IMR-90 (cell line): ENCODE data around the gene FAM240A. TPM values are rescaled to one million over a fixed set of nuclear protein-coding genes. Genes with fewer than 3 reads are reported as not detected.

Experiments
- ATAC-seq: fragments of 200-7000 bp; cut with Tn5 transposase; 2 replicates; pipeline ENCODE4 v1.9.1; 2020; ENCODE audit warnings: low read depth, mild to moderate bottlenecking, moderate library complexity
- BruUV-seq: library from RNA; stranded (reverse); fragments of 400-500 nt; replicated peaks from 2 replicates; lab custom pipeline; 2021; lab: Mats Ljungman, UMichigan
- CTCF ChIA-PET: fragments of 300-600 bp; formaldehyde crosslinking; extraction: SDS; loops from one replicate; lab custom pipeline; 2021; ENCODE audit warnings: antibody characterized with exemption; lab: Yijun Ruan, JAX
- POLR2A ChIA-PET: fragments of 300-600 bp; sonication (Branson Sonifier 250); formaldehyde crosslinking; loops from one replicate; lab custom pipeline; 2022; ENCODE audit warnings: antibody characterized with exemption; ENCODE audit not compliant: unreplicated experiment; lab: Charles Lee
- DNase-seq: peaks from one replicate; pipeline ENCODE4 v3.0.0; 2013
- H2AFZ ChIP-seq: replicated peaks from 2 replicates; pipeline ENCODE3; 2013; ENCODE audit warnings: low read length, mild to moderate bottlenecking; ENCODE audit not compliant: poor library complexity
- H2AK5ac ChIP-seq: 2 replicates; pipeline ENCODE4 v1.6.1; 2013; ENCODE audit warnings: low read depth, low read length, inconsistent platforms
- H2AK9ac ChIP-seq: replicated peaks from 2 replicates; pipeline ENCODE3; 2013; ENCODE audit warnings: mild to moderate bottlenecking, low read depth, low read length, moderate library complexity; ENCODE audit not compliant: poor library complexity
- H2BK120ac ChIP-seq: 2 replicates; pipeline ENCODE4 v1.6.1; 2013; ENCODE audit warnings: low read depth, low read length, inconsistent platforms
- H2BK15ac ChIP-seq: 3 replicates; pipeline ENCODE4 v1.6.1; 2013; ENCODE audit warnings: low read depth, low read length, inconsistent platforms
- H2BK20ac ChIP-seq: 2 replicates; pipeline ENCODE4 v1.6.1; 2013; ENCODE audit warnings: low read depth, mild to moderate bottlenecking, inconsistent platforms, low read length, moderate library complexity
- H2BK5ac ChIP-seq: 2 replicates; pipeline ENCODE4 v1.6.1; 2013; ENCODE audit warnings: mild to moderate bottlenecking, low read depth, low read length, inconsistent platforms; ENCODE audit not compliant: poor library complexity, severe bottlenecking
- H3K14ac ChIP-seq: replicated peaks from 2 replicates; pipeline ENCODE4 v1.6.1; 2013; ENCODE audit warnings: low read depth, low read length, inconsistent platforms
- H3K18ac ChIP-seq: 2 replicates; pipeline ENCODE4 v1.6.1; 2013; ENCODE audit warnings: low read depth, low read length, control low read depth
- H3K23ac ChIP-seq: 2 replicates; pipeline ENCODE4 v1.6.1; 2013; ENCODE audit warnings: low read depth, low read length, inconsistent platforms
- H3K27ac ChIP-seq: 2 replicates; pipeline ENCODE4 v1.5.1; 2013; ENCODE audit warnings: mild to moderate bottlenecking, control low read depth, low read length; ENCODE audit not compliant: insufficient read depth
- H3K27me3 ChIP-seq: 2 replicates; pipeline ENCODE4 v1.6.1; 2013; ENCODE audit warnings: low read length; ENCODE audit not compliant: control insufficient read depth, insufficient read depth
- H3K36me3 ChIP-seq: 2 replicates; pipeline ENCODE4 v1.6.1; 2013; ENCODE audit warnings: low read length, mixed read lengths; ENCODE audit not compliant: control insufficient read depth, insufficient read depth
- H3K4ac ChIP-seq: 2 replicates; pipeline ENCODE4 v1.6.1; 2013; ENCODE audit warnings: low read depth, low read length, inconsistent platforms
- H3K4me1 ChIP-seq: 2 replicates; pipeline ENCODE4 v1.6.1; 2013; ENCODE audit warnings: low read length, mixed read lengths; ENCODE audit not compliant: control insufficient read depth, insufficient read depth
- H3K4me2 ChIP-seq: 2 replicates; pipeline ENCODE4 v1.6.1; 2013; ENCODE audit warnings: low read depth, mild to moderate bottlenecking, control low read depth, low read length, moderate library complexity
- H3K4me3 ChIP-seq: 2 replicates; pipeline ENCODE4 v1.5.1; 2013; ENCODE audit warnings: low read depth, mild to moderate bottlenecking, control low read depth, low read length, moderate library complexity; ENCODE audit not compliant: insufficient read depth
- H3K56ac ChIP-seq: 2 replicates; pipeline ENCODE4 v1.6.1; 2013; ENCODE audit warnings: low read length, inconsistent platforms; ENCODE audit not compliant: insufficient read depth; ENCODE audit errors: extremely low read depth
- H3K79me1 ChIP-seq, 2 experiments: 2 replicates each; pipeline ENCODE4 v1.6.1; 2013; ENCODE audit warnings: low read length in 2 of 2, inconsistent platforms in 1 of 2, low read depth in 1 of 2
- H3K9ac ChIP-seq: 2 replicates; pipeline ENCODE4 v1.6.1; 2013; ENCODE audit warnings: low read depth, low read length, control low read depth
- H3K9me1 ChIP-seq: 2 replicates; pipeline ENCODE4 v1.6.1; 2013; ENCODE audit warnings: low read length, inconsistent platforms; ENCODE audit not compliant: insufficient read depth
- H3K9me3 ChIP-seq: 2 replicates; pipeline ENCODE4 v1.6.1; 2013; ENCODE audit warnings: low read length; ENCODE audit not compliant: control insufficient read depth, insufficient read depth
- H4K20me1 ChIP-seq: 2 replicates; pipeline ENCODE4 v1.6.1; 2013; ENCODE audit warnings: low read length, inconsistent platforms; ENCODE audit not compliant: insufficient read depth
- H4K5ac ChIP-seq: 2 replicates; pipeline ENCODE4 v1.6.1; 2013; ENCODE audit warnings: mild to moderate bottlenecking, low read depth, low read length, control low read depth
- H4K8ac ChIP-seq, 2 experiments: 2 replicates each; pipeline ENCODE4 v1.6.1; 2013; ENCODE audit warnings: low read depth in 2 of 2, low read length in 2 of 2, control low read depth in 1 of 2, inconsistent platforms in 1 of 2
- H4K91ac ChIP-seq: 2 replicates; pipeline ENCODE4 v1.6.1; 2013; ENCODE audit warnings: low read depth, low read length, inconsistent platforms; ENCODE audit not compliant: insufficient read depth
- FOS ChIP-seq: fragments of 150-350 bp; IDR thresholded peaks from 2 replicates; pipeline ENCODE4 v1.6.1; 2016; ENCODE audit warnings: low read depth, low read length
- WGBS, 2 experiments: methylation state at CpG; one replicate each; pipeline versions ENCODE4 v1.1.5 to v1.1.7; 2013; ENCODE audit warnings: missing lambda C conversion rate in 2 of 2; ENCODE audit not compliant: insufficient read length in 1 of 2; ENCODE audit errors: extremely low coverage in 2 of 2; 5-methylcytosine and 5-hydroxymethylcytosine counted together
- dilution Hi-C: fragments of 300-500 bp; cut with HindIII; formaldehyde crosslinking; loops from one replicate; pipeline ENCODE4 v1.14.3; 2018; ENCODE audit warnings: low sequenced_read_pairs; ENCODE audit not compliant: unreplicated experiment
- in situ Hi-C: fragments of 300-500 bp; cut with MboI; formaldehyde crosslinking; loops from 3 replicates; pipeline ENCODE4 v1.14.3; 2019; ENCODE audit warnings: low sequenced_read_pairs, inconsistent platforms, mixed read lengths
- intact Hi-C: fragments of 100-400 bp; cut with micrococcal nuclease; formaldehyde crosslinking; loops from 2 replicates; pipeline ENCODE4 v1.10.0; 2022
- polyA plus RNA-seq, 3 experiments: library from polyadenylated mRNA; depleted of rRNA; stranded (reverse); fragments of >200 nt; gene quantifications; 2 replicates each; pipeline ENCODE4 v1.2.3, GENCODE V29; 2012; ENCODE audit warnings: low replicate concordance in 1 of 3
- total RNA-seq: library from RNA; depleted of rRNA; stranded (reverse); fragments of >200 nt; gene quantifications from 2 replicates; pipeline ENCODE4 v1.2.3, GENCODE V29; 2012

FAM240A gene
- total and polyA plus RNA-seq, 2 of the 4 experiments (the other 2 are of a cell fraction), result not detected

DNA sequence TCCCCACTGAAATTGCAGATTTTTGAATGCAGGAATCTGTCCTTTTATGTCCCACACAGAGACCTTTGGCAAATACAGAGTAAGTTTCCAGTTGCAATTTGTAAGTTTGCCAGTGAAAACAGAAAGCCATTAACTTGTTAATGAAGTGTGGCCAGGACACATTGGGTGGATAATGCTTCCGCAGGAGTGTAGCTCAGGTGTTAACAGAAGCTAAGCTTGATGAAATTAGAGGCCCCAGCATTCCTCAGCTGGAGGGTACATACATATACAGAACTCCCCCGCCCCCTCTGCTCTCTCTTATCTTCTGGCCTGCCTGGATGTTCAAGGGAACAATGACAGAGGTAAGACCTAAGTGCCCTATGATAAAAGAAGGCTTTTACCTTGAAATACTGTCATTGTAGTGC lies 38.1 kb upstream of the FAM240A start:
- no peak overlapping the region for H2BK5ac ChIP-seq
- no peaks in the 10 kb centered on the region for H3K9me1 ChIP-seq
- intact Hi-C loops (no loop called here), in situ Hi-C loops (no loop called here), dilution Hi-C loops (no loop called here)
- POLR2A ChIA-PET, result no interaction called here
- no peak overlapping the region for H4K5ac ChIP-seq
- CTCF ChIA-PET, result no interaction called here
- H4K20me1 ChIP-seq, result no peaks in the 10 kb centered on the region
- H3K14ac ChIP-seq, result no peak overlapping the region
- no peak overlapping the region for H2AK9ac ChIP-seq
- H3K36me3 ChIP-seq, result no peaks in the 10 kb centered on the region
- H2BK120ac ChIP-seq, result no peak overlapping the region
- no peak overlapping the region for H3K4me2 ChIP-seq
- peaks cover 4% of the 10 kb centered on the region for H3K27me3 ChIP-seq
- H3K18ac ChIP-seq, result no peak overlapping the region
- H3K9ac ChIP-seq, result no peak overlapping the region
- H2AFZ ChIP-seq, result no peak overlapping the region
- H3K27ac ChIP-seq, result no peak overlapping the region
- no peak for DNase-seq
- H3K79me1 ChIP-seq, result no peaks in the 10 kb centered on the region
- WGBS, 2 experiments, result no CpG with 5 or more reads among the region's 2 CpGs
- H3K9me3 ChIP-seq, result no peaks in the 10 kb centered on the region
- H2BK15ac ChIP-seq, result no peak overlapping the region
- no peak for ATAC-seq
- H3K56ac ChIP-seq, result no peak overlapping the region
- no peak overlapping the region for H2BK20ac ChIP-seq
- no peak overlapping the region for H4K8ac ChIP-seq
- no peak overlapping the region for H4K91ac ChIP-seq
- H3K4me3 ChIP-seq, result no peak overlapping the region
- H3K4me1 ChIP-seq, result no peaks in the 10 kb centered on the region
- H2AK5ac ChIP-seq, result no peak overlapping the region
- no peak for TF ChIP-seq FOS
- H3K23ac ChIP-seq, result no peak overlapping the region
- no peak overlapping the region for H3K4ac ChIP-seq
- no TSS peak for BruUV-seq
